Endothelial cell of umbilical vein (primary cell): ENCODE data around the gene DENND1A. TPM values are rescaled to one million over a fixed set of nuclear protein-coding genes. Genes with fewer than 3 reads are reported as not detected.

ENCODE experiments used
- BruUV-seq: library from RNA; stranded (reverse); fragments of 400-500 nt; replicated peaks from 2 replicates; lab custom pipeline; 2021; lab: Mats Ljungman, UMichigan
- CTCF ChIA-PET: fragments of 300-600, 350-600 bp; sonication (Branson Sonifier 250); formaldehyde crosslinking; loops from one replicate; lab custom pipeline; 2021; ENCODE audit warnings: antibody characterized with exemption, inconsistent platforms; lab: Charles Lee
- POLR2A ChIA-PET: fragments of 300-600, 350-600 bp; sonication (Branson Sonifier 250); formaldehyde crosslinking; loops from one replicate; lab custom pipeline; 2021; ENCODE audit warnings: antibody characterized with exemption, inconsistent platforms; lab: Charles Lee
- DNase-seq: peaks from one replicate; pipeline ENCODE4 v3.0.0-alpha.2; 2011; ENCODE audit warnings: low read depth, low spot score
- FAIRE-seq: peaks from 2 replicates; lab custom pipeline; 2011; peaks lifted over from hg19 to GRCh38; lab: Jason Lieb, UNC
- H2AFZ ChIP-seq: 2 replicates; pipeline ENCODE4 v1.6.0; 2012; ENCODE audit warnings: low read depth, low read length, control low read depth, inconsistent platforms
- H3K27ac ChIP-seq: 2 replicates; pipeline ENCODE4 v1.5.1; 2011; ENCODE audit warnings: low read depth, mild to moderate bottlenecking, control low read depth, low read length, moderate library complexity; ENCODE audit not compliant: insufficient read depth
- H3K27me3 ChIP-seq, 2 experiments: 2 replicates each; pipeline versions ENCODE4 v1.6.0 to v1.6.1; 2011; ENCODE audit warnings: low read length in 2 of 2, mixed read lengths in 1 of 2; ENCODE audit not compliant: control insufficient read depth in 2 of 2, insufficient read depth in 2 of 2
- H3K36me3 ChIP-seq, 2 experiments: 2 replicates in 1 of 2; 3 replicates in 1 of 2; pipeline ENCODE4 v1.5.1; 2011; ENCODE audit warnings: low read length in 2 of 2, mild to moderate bottlenecking in 1 of 2, moderate library complexity in 1 of 2; ENCODE audit not compliant: control insufficient read depth in 2 of 2, insufficient read depth in 2 of 2; ENCODE audit errors: extremely low read depth in 1 of 2
- H3K4me1 ChIP-seq: 3 replicates; pipeline ENCODE4 v1.5.1; 2011; ENCODE audit warnings: mild to moderate bottlenecking, low read length; ENCODE audit not compliant: control insufficient read depth, insufficient read depth; ENCODE audit errors: extremely low read depth
- H3K4me2 ChIP-seq: 2 replicates; pipeline ENCODE4 v1.6.1; 2011; ENCODE audit warnings: low read length, control low read depth, mixed read lengths; ENCODE audit not compliant: insufficient read depth
- H3K4me3 ChIP-seq, 3 experiments: fragments of 200-600 bp in 1 of 3; sonication (generic), shearing (Covaris generic) in 1 of 3; replicated peaks in 1 of 3; 2 replicates each; pipeline ENCODE4 v1.5.1; 2011 to 2016; ENCODE audit warnings: control low read depth in 3 of 3, low read length in 3 of 3, mild to moderate bottlenecking in 2 of 3, inconsistent platforms in 1 of 3, low read depth in 1 of 3, moderate library complexity in 1 of 3; ENCODE audit not compliant: insufficient read depth in 1 of 3
- H3K79me2 ChIP-seq: 2 replicates; pipeline ENCODE4 v1.6.0; 2012; ENCODE audit warnings: low read length, inconsistent platforms; ENCODE audit not compliant: control insufficient read depth, insufficient read depth
- H3K9ac ChIP-seq: replicated peaks from 2 replicates; pipeline ENCODE3; 2011; ENCODE audit warnings: low read length, control low read depth; ENCODE audit not compliant: insufficient read depth; ENCODE audit errors: extremely low read depth
- H3K9me1 ChIP-seq: replicated peaks from 3 replicates; pipeline ENCODE4 v1.6.0; 2011; ENCODE audit warnings: mild to moderate bottlenecking, low read length; ENCODE audit not compliant: control insufficient read depth, insufficient read depth; ENCODE audit errors: extremely low read depth
- H3K9me3 ChIP-seq: replicated peaks from 2 replicates; pipeline ENCODE4 v1.5.1; 2012; ENCODE audit warnings: low read length, inconsistent platforms; ENCODE audit not compliant: control insufficient read depth, insufficient read depth
- H4K20me1 ChIP-seq: replicated peaks from 2 replicates; pipeline ENCODE3; 2011; ENCODE audit warnings: mild to moderate bottlenecking, low read length; ENCODE audit not compliant: control insufficient read depth, insufficient read depth; ENCODE audit errors: extremely low read depth
- EZH2 ChIP-seq: IDR thresholded peaks from 2 replicates; pipeline ENCODE4 v1.6.1; 2012; ENCODE audit warnings: borderline replicate concordance, low read depth, mild to moderate bottlenecking, moderate library complexity, low read length, inconsistent platforms; ENCODE audit not compliant: severe bottlenecking
- FOS ChIP-seq: IDR thresholded peaks from 2 replicates; pipeline ENCODE4 v1.6.1; 2011; ENCODE audit warnings: mild to moderate bottlenecking, low read length, moderate library complexity, borderline replicate concordance; ENCODE audit not compliant: insufficient read depth
- GATA2 ChIP-seq: IDR thresholded peaks from 2 replicates; pipeline ENCODE4 v1.7.0; 2011; ENCODE audit warnings: low read depth, mild to moderate bottlenecking, moderate library complexity, mixed read lengths, low read length; ENCODE audit not compliant: insufficient read length, insufficient read depth
- JUN ChIP-seq: IDR thresholded peaks from 2 replicates; pipeline ENCODE4 v1.6.1; 2011; ENCODE audit warnings: borderline replicate concordance, low read depth; ENCODE audit not compliant: insufficient read length, insufficient read depth
- MYC ChIP-seq: IDR thresholded peaks from one replicate; pipeline ENCODE4 v1.6.1; 2011; ENCODE audit warnings: mild to moderate bottlenecking, low read depth, low read length
- POLR2A ChIP-seq: IDR thresholded peaks from 2 replicates; pipeline ENCODE4 v1.6.1; 2012; ENCODE audit warnings: low read depth, mild to moderate bottlenecking, control low read depth, low read length
- POLR2AphosphoS5 ChIP-seq: IDR thresholded peaks from 2 replicates; pipeline ENCODE4 v1.6.1; 2012; ENCODE audit warnings: low read depth, mild to moderate bottlenecking, control low read depth, low read length, moderate library complexity; ENCODE audit not compliant: insufficient read depth
- dilution Hi-C: fragments of 300-500 bp; cut with MboI; formaldehyde crosslinking; loops from one replicate; pipeline ENCODE4 v1.15.0; 2019; ENCODE audit warnings: low sequenced_read_pairs; ENCODE audit not compliant: extremely low pct_ligation_motif_present
- intact Hi-C: fragments of 100-400 bp; cut with micrococcal nuclease; formaldehyde crosslinking; loops from one replicate; pipeline ENCODE4 v1.10.0; 2022
- polyA plus RNA-seq, 4 experiments: library from polyadenylated mRNA; depleted of rRNA in 3 of 4; stranded (reverse) in 3 of 4; unstranded in 1 of 4; fragments of >200 nt; gene quantifications; 2 replicates each; pipeline versions ENCODE4 v1.2.1 to v1.2.3, GENCODE V29; 2011 to 2012; ENCODE audit warnings: missing spikeins in 1 of 4
- total RNA-seq: library from RNA; stranded (reverse); gene quantifications from 2 replicates; pipeline ENCODE4 v1.2.3, GENCODE V29; 2021
- TF ChIP-seq, protein P1 (sequence below), 2 donors: IDR thresholded peaks; 1 replicate in 1 of 2; 2 replicates in 1 of 2; pipeline ENCODE4 v1.5.1; 2011; ENCODE audit warnings: low read length in 2 of 2, mild to moderate bottlenecking in 2 of 2, moderate library complexity in 2 of 2, control low read depth in 1 of 2, inconsistent platforms in 1 of 2, low read depth in 1 of 2; ENCODE audit not compliant: insufficient read depth in 1 of 2; ENCODE audit errors: extremely low read depth in 1 of 2
- TF ChIP-seq, protein P2 (sequence below): IDR thresholded peaks from 2 replicates; pipeline ENCODE4 v1.6.1; 2011; ENCODE audit not compliant: insufficient read depth, insufficient read length

Gene DENND1A
- total and polyA plus RNA-seq, 2 donors (not counting 3 experiments of a cell fraction or from before 2014, with no cell fraction given), result 18.5 to 24.5 TPM

DNA sequence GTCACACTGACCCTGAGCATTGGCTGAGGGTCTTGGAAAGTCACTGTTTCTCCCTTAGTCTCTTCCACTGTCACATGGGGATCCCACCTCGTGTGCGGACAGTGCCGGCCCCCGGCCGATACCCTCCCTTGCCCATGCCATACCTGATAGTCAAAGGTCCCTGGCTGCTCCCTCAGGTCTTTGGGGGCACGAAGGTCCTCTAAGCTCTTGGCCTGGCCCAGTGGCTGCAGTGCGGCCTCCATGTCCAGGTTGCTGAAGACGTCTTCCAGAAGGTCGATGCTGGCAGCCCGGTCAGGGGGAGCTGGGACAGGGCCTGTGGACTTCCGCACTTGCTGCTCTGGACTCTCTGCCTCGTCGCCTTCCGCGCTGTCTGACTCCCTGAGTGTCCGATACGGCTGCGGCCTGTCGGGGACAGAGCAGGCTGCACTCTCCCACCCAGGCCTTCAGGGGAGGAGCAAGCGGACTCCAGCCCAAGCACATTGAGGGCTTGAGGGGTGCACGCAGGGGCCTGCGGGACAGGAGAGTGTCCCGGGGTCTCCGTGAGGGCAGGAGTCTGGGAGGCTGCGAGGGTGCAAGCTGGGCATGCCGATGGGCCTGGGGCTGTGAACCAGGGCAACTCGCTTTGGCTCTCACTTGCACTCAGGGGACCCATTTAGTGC, 546.3 kb downstream of the DENND1A start:
- DNase-seq (no peak), FAIRE-seq (no peak)
- H3K27ac ChIP-seq, result no peak overlapping the region
- H3K36me3 ChIP-seq, result no peaks in the 10 kb centered on the region
- ChIA-PET CTCF (interaction anchor here (0.8 to 5.4 kb wide), 4 partner anchors 9 to 28 kb away, joined by 3 to 117 read pairs (median 4); partner anchors contain the start of gene CRB2), POLR2A (no interaction called here)
- no peaks in the 10 kb centered on the region for H3K4me1 ChIP-seq
- TF ChIP-seq FOS (no peak), POLR2AphosphoS5 (no peak), MYC (no peak), GATA2 (no peak), JUN (no peak), EZH2 (no peak), POLR2A (no peak)
- TF ChIP-seq, protein P1, sequence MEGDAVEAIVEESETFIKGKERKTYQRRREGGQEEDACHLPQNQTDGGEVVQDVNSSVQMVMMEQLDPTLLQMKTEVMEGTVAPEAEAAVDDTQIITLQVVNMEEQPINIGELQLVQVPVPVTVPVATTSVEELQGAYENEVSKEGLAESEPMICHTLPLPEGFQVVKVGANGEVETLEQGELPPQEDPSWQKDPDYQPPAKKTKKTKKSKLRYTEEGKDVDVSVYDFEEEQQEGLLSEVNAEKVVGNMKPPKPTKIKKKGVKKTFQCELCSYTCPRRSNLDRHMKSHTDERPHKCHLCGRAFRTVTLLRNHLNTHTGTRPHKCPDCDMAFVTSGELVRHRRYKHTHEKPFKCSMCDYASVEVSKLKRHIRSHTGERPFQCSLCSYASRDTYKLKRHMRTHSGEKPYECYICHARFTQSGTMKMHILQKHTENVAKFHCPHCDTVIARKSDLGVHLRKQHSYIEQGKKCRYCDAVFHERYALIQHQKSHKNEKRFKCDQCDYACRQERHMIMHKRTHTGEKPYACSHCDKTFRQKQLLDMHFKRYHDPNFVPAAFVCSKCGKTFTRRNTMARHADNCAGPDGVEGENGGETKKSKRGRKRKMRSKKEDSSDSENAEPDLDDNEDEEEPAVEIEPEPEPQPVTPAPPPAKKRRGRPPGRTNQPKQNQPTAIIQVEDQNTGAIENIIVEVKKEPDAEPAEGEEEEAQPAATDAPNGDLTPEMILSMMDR (IDR thresholded peaks at IDR 0.05; ENCODE audit: extremely low read depth in 1 of 2, insufficient read depth in 1 of 2, low read depth in 1 of 2, low read length in 2 of 2), result no peak
- TF ChIP-seq, protein P2, sequence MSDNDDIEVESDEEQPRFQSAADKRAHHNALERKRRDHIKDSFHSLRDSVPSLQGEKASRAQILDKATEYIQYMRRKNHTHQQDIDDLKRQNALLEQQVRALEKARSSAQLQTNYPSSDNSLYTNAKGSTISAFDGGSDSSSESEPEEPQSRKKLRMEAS, result no peak
- H3K4me3 ChIP-seq, result no peak overlapping the region
- no peak overlapping the region for H2AFZ ChIP-seq
- no peaks in the 10 kb centered on the region for H3K27me3 ChIP-seq
- BruUV-seq, result no TSS peak
- H3K9me3 ChIP-seq, result no peaks in the 10 kb centered on the region
- H3K9me1 ChIP-seq, result no peaks in the 10 kb centered on the region
- dilution Hi-C loops, result no loop called here
- intact Hi-C loops, result no loop called here
- no peaks in the 10 kb centered on the region for H4K20me1 ChIP-seq
- H3K4me2 ChIP-seq, result no peak overlapping the region
- H3K9ac ChIP-seq, result no peak overlapping the region
- H3K79me2 ChIP-seq, result no peaks in the 10 kb centered on the region
